Cortex of kidney (tissue), 1 donor: ENCODE data around the gene SOWAHB.

Experiments used
- DNase-seq: peaks from one replicate; lab custom pipeline; 2025; lab: John Stamatoyannopoulos, UW

The SOWAHB gene

DNA sequence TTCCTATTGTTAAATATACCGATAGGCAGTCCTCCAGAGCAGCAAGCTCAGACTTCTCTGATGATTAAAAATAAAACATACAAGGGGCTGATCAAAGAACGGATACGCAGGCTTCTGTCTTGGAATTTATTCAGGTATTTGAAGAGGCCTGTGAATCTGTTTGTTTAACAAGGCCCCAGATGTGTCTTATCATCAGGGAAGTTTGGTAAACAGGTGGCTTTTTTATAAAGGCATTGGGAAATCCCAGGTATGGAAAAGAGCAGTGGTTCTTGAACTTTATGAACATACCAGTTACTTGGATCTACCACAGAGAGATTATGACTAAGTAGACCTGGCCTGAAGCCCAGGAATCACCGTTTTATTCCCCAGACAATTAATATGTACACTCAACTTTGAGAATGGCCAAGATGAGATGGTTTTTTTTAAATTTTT is 47.9 kb downstream of the SOWAHB start:
- no peak for DNase-seq
